HCT116 (cell line): ENCODE measurements around the gene CFAP46. TPM values are rescaled to one million over a fixed set of nuclear protein-coding genes. Genes with fewer than 3 reads are reported as not detected.

Source experiments
- ATAC-seq: fragments of 200-7000 bp; cut with Tn5 transposase; 2 replicates; pipeline ENCODE4 v1.9.1; 2020; ENCODE audit warnings: mild to moderate bottlenecking, moderate library complexity
- BruUV-seq: library from RNA; stranded (reverse); fragments of 400-500 nt; replicated peaks from 2 replicates; lab custom pipeline; 2021; lab: Mats Ljungman, UMichigan
- CTCF ChIA-PET: fragments of 300-600 bp; sonication (Branson Sonifier 250); formaldehyde crosslinking; loops from one replicate; lab custom pipeline; 2021; ENCODE audit warnings: antibody characterized with exemption; lab: Charles Lee
- POLR2A ChIA-PET: fragments of 300-600, 350-600 bp; sonication (Branson Sonifier 250); formaldehyde crosslinking; loops from one replicate; lab custom pipeline; 2021; ENCODE audit warnings: antibody characterized with exemption; lab: Charles Lee
- RAD21 ChIA-PET, 2 experiments: fragments of 300-600 bp; sonication (Branson Sonifier 250); formaldehyde crosslinking; loops; one replicate each; lab custom pipeline; 2023; ENCODE audit warnings: low total read pairs in 2 of 2; ENCODE audit not compliant: uncharacterized antibody in 2 of 2, unreplicated experiment in 2 of 2, low non-redundant PET in 1 of 2; lab: Charles Lee
- DNase-seq: peaks from one replicate; pipeline ENCODE4 v3.0.0-alpha.2; 2010; ENCODE audit warnings: low read depth, low spot score
- H2AFZ ChIP-seq: fragments of 200-600 bp; shearing (Covaris generic), sonication (generic); 2 replicates; pipeline ENCODE4 v1.6.1; 2017; ENCODE audit warnings: low read depth, mixed run types, mixed read lengths, antibody characterized with exemption, low read length; ENCODE audit not compliant: poor library complexity, severe bottlenecking
- H3K27ac ChIP-seq: 2 replicates; pipeline ENCODE4 v1.5.1; 2012; ENCODE audit warnings: low read depth, low read length
- H3K27me3 ChIP-seq: fragments of 200-600 bp; sonication (generic); 2 replicates; pipeline ENCODE4 v1.6.1; 2016; ENCODE audit warnings: mixed run types, low read length, mixed read lengths; ENCODE audit not compliant: insufficient read depth
- H3K36me3 ChIP-seq, 2 experiments: fragments of 200-500 bp in 1 of 2; fragments of 200-600 bp in 1 of 2; sonication (Bioruptor generic) in 1 of 2; sonication (generic) in 1 of 2; 2 replicates each; pipeline versions ENCODE4 v1.5.1 to v1.6.1; 2014 to 2016; ENCODE audit warnings: low read length in 2 of 2, inconsistent platforms in 1 of 2, mixed read lengths in 1 of 2, mixed run types in 1 of 2; ENCODE audit not compliant: insufficient read depth in 2 of 2, control insufficient read depth in 1 of 2
- H3K4me1 ChIP-seq, 2 experiments: fragments of 200-600 bp in 1 of 2; sonication (generic) in 1 of 2; 2 replicates each; pipeline versions ENCODE4 v1.5.1 to v1.6.1; 2012 to 2017; ENCODE audit warnings: low read length in 2 of 2, inconsistent platforms in 1 of 2, mild to moderate bottlenecking in 1 of 2, mixed read lengths in 1 of 2, mixed run types in 1 of 2, moderate library complexity in 1 of 2; ENCODE audit not compliant: insufficient read depth in 2 of 2, control insufficient read depth in 1 of 2
- H3K4me2 ChIP-seq: fragments of 200-600 bp; sonication (generic); 2 replicates; pipeline ENCODE4 v1.6.1; 2017; ENCODE audit warnings: mixed run types, low read length, mixed read lengths
- H3K4me3 ChIP-seq, 2 experiments: fragments of 200-600 bp in 1 of 2; sonication (generic) in 1 of 2; replicated peaks in 1 of 2; 2 replicates each; pipeline ENCODE4 v1.5.1; 2011 to 2016; ENCODE audit warnings: low read length in 2 of 2, control low read depth in 1 of 2, low read depth in 1 of 2, mild to moderate bottlenecking in 1 of 2, mixed read lengths in 1 of 2, mixed run types in 1 of 2
- H3K79me2 ChIP-seq: fragments of 200-600 bp; sonication (generic); 2 replicates; pipeline ENCODE4 v1.6.1; 2017; ENCODE audit warnings: mild to moderate bottlenecking, mixed run types, low read length, moderate library complexity, mixed read lengths; ENCODE audit not compliant: insufficient read depth
- H3K9ac ChIP-seq: fragments of 200-600 bp; sonication (generic); 2 replicates; pipeline ENCODE4 v1.6.1; 2016; ENCODE audit warnings: low read length, mixed read lengths
- H3K9me2 ChIP-seq: fragments of 200-600 bp; sonication (generic), shearing (Covaris generic); 2 replicates; pipeline ENCODE4 v1.6.1; 2017; ENCODE audit warnings: mixed run types, mild to moderate bottlenecking, moderate library complexity; ENCODE audit not compliant: insufficient read depth
- H3K9me3 ChIP-seq, 2 experiments: fragments of 200-500 bp in 1 of 2; fragments of 200-600 bp in 1 of 2; sonication (Bioruptor generic) in 1 of 2; sonication (generic) in 1 of 2; 2 replicates each; pipeline ENCODE4 v1.6.1; 2014 to 2017; ENCODE audit warnings: low read length in 2 of 2, mixed read lengths in 2 of 2, inconsistent platforms in 1 of 2, low read depth in 1 of 2, mild to moderate bottlenecking in 1 of 2, mixed run types in 1 of 2, moderate library complexity in 1 of 2; ENCODE audit not compliant: control insufficient read depth in 1 of 2, insufficient read depth in 1 of 2
- H4K20me1 ChIP-seq: fragments of 200-600 bp; sonication (generic), shearing (Covaris generic); 2 replicates; pipeline ENCODE4 v1.6.1; 2017; ENCODE audit warnings: mixed run types, mild to moderate bottlenecking, moderate library complexity; ENCODE audit not compliant: insufficient read depth
- EZH2 ChIP-seq: fragments of 200-600 bp; sonication (generic); IDR thresholded peaks from 2 replicates; pipeline ENCODE4 v1.6.1; 2017; ENCODE audit warnings: antibody characterized with exemption, mixed run types
- EZH2phosphoT487 ChIP-seq: fragments of 200-600 bp; IDR thresholded peaks from 2 replicates; pipeline ENCODE4 v1.6.1; 2018; ENCODE audit warnings: antibody characterized with exemption, borderline replicate concordance
- SIN3A ChIP-seq: IDR thresholded peaks from 2 replicates; pipeline ENCODE4 v1.6.1; 2012; ENCODE audit warnings: low read depth
- intact Hi-C: fragments of 100-400 bp; cut with micrococcal nuclease; formaldehyde crosslinking; loops from 2 replicates; pipeline ENCODE4 v1.10.0; 2022
- total RNA-seq: library from RNA; stranded (reverse); gene quantifications from one replicate; pipeline ENCODE4 v1.2.1, GENCODE V29; 2021; ENCODE audit not compliant: unreplicated experiment
- TF ChIP-seq, protein P1 (sequence below): IDR thresholded peaks from 2 replicates; pipeline ENCODE4 v1.6.1; 2012; ENCODE audit warnings: low read depth
- TF ChIP-seq, protein P2 (sequence below): IDR thresholded peaks from 2 replicates; pipeline ENCODE4 v1.6.1; 2012
- TF ChIP-seq, protein P3 (sequence below), 3 experiments: fragments of 200-600 bp in 1 of 3; sonication (generic) in 1 of 3; IDR thresholded peaks in 2 of 3; conservative IDR thresholded peaks in 1 of 3; 2 replicates each; pipeline ENCODE4 v1.5.1; 2012 to 2017; ENCODE audit warnings: low read depth in 2 of 3, low read length in 2 of 3, antibody characterized with exemption in 1 of 3, borderline replicate concordance in 1 of 3, control low read depth in 1 of 3, mild to moderate bottlenecking in 1 of 3, mixed read lengths in 1 of 3, mixed run types in 1 of 3, moderate library complexity in 1 of 3; ENCODE audit not compliant: insufficient read depth in 1 of 3

Gene CFAP46
- total RNA-seq, 1 experiment from 2014 or later = 1.4 TPM

DNA sequence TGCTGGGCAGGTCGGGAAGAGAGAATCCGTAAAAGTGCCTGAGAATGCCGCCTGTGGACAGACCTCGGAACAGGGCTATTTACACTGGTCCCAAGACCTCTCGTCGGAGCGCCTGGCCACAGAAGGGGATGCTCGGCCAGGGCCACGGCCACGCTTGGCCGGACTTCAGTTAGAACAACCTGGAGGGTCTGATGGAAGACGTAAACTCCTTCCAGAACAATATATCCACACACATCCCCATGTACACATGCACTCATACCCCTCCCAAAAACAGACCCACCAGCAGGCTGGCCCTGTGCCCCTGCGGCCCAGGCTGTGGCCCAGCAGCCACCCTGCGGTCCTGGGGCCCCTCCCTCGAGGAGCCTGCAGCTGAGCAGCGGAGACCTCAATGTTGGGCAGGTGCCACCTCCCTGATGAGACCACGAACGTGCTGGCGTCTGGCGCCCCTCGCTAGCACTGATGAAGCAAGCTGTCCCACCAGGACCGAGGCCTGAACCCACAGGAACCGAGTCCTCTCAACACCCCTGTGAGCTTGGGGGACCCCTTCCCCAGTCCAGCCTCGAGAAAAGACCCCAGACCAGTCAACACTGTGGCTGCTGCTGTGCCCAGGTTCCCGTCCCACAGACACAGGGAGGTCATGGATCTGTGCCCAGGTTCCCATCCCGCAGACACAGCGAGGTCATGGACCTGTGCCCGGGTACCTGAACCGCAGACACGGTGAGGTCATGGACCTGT is 8.9 kb downstream of the CFAP46 start:
- BruUV-seq = no TSS peak
- Histone ChIP-seq H3K27me3 (no peaks in the 10 kb centered on the region), H3K79me2 (no peaks in the 10 kb centered on the region), H4K20me1 (no peaks in the 10 kb centered on the region), H3K4me1 (no peaks in the 10 kb centered on the region), H3K27ac (no peak overlapping the region), H3K9me3 (no peaks in the 10 kb centered on the region), H3K9me2 (no peaks in the 10 kb centered on the region), H2AFZ (no peak overlapping the region), H3K9ac (no peak overlapping the region), H3K36me3 (no peaks in the 10 kb centered on the region), H3K4me2 (no peak overlapping the region), H3K4me3 (no peak overlapping the region)
- POLR2A ChIA-PET = no interaction called here
- ATAC-seq (no peak), DNase-seq (no peak)
- CTCF ChIA-PET = no interaction called here
- TF ChIP-seq, protein P1, sequence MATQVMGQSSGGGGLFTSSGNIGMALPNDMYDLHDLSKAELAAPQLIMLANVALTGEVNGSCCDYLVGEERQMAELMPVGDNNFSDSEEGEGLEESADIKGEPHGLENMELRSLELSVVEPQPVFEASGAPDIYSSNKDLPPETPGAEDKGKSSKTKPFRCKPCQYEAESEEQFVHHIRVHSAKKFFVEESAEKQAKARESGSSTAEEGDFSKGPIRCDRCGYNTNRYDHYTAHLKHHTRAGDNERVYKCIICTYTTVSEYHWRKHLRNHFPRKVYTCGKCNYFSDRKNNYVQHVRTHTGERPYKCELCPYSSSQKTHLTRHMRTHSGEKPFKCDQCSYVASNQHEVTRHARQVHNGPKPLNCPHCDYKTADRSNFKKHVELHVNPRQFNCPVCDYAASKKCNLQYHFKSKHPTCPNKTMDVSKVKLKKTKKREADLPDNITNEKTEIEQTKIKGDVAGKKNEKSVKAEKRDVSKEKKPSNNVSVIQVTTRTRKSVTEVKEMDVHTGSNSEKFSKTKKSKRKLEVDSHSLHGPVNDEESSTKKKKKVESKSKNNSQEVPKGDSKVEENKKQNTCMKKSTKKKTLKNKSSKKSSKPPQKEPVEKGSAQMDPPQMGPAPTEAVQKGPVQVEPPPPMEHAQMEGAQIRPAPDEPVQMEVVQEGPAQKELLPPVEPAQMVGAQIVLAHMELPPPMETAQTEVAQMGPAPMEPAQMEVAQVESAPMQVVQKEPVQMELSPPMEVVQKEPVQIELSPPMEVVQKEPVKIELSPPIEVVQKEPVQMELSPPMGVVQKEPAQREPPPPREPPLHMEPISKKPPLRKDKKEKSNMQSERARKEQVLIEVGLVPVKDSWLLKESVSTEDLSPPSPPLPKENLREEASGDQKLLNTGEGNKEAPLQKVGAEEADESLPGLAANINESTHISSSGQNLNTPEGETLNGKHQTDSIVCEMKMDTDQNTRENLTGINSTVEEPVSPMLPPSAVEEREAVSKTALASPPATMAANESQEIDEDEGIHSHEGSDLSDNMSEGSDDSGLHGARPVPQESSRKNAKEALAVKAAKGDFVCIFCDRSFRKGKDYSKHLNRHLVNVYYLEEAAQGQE = no peak
- RAD21 ChIA-PET = no interaction called here
- intact Hi-C loops = no loop called here

DNA sequence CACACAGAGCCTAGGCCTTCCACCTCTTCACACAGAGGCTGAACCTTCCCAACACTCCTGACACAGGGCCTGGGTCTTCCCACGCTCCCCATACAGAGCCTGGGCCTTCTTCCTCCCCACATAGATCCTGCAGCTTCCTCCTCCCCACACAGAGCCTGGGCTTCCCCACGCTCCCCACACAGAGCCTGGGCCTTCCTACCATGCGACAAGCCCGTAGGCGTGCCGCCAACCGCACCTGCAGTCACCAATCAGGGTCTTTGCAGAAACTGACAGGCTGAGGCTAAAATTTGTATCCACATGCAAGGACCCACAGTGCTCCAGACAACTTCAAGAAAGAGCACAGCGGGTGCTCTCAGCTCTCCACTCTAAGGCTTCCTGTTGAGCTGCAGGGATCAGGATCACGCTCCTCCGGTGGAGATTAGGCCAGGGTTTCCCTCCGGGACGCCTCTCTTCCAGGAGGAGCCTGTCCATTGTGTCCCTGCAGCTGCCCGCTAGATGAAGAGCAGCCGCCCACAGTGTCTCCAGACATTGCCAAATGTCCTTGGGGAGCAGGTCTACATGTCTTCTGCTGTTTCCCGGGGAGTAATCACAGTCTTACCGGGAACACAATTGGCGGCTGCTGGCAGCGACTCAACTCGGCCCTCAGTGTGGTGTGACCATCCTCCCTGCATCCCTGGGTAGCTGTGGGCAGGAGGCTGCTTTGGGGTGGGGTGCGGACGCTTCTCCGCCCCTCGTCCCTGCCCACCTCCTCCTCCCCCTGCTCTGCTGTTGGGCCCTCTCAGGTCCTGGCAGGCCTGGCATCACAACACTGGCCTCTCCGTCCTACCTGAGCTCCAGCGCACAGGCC is 9.7 kb downstream of the CFAP46 start:
- Histone ChIP-seq H3K4me2 (no peak overlapping the region), H3K4me3 (no peak overlapping the region), H3K9me2 (no peaks in the 10 kb centered on the region), H3K4me1 (no peaks in the 10 kb centered on the region), H3K9ac (no peak overlapping the region), H2AFZ (no peak overlapping the region), H4K20me1 (no peaks in the 10 kb centered on the region), H3K9me3 (no peaks in the 10 kb centered on the region), H3K36me3 (no peaks in the 10 kb centered on the region), H3K27me3 (no peaks in the 10 kb centered on the region), H3K79me2 (no peaks in the 10 kb centered on the region), H3K27ac (no peak overlapping the region)
- no peak for TF ChIP-seq EZH2phosphoT487
- TF ChIP-seq SIN3A = no peak
- TF ChIP-seq, protein P2, sequence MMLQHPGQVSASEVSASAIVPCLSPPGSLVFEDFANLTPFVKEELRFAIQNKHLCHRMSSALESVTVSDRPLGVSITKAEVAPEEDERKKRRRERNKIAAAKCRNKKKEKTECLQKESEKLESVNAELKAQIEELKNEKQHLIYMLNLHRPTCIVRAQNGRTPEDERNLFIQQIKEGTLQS = no peak
- TF ChIP-seq, protein P3, sequence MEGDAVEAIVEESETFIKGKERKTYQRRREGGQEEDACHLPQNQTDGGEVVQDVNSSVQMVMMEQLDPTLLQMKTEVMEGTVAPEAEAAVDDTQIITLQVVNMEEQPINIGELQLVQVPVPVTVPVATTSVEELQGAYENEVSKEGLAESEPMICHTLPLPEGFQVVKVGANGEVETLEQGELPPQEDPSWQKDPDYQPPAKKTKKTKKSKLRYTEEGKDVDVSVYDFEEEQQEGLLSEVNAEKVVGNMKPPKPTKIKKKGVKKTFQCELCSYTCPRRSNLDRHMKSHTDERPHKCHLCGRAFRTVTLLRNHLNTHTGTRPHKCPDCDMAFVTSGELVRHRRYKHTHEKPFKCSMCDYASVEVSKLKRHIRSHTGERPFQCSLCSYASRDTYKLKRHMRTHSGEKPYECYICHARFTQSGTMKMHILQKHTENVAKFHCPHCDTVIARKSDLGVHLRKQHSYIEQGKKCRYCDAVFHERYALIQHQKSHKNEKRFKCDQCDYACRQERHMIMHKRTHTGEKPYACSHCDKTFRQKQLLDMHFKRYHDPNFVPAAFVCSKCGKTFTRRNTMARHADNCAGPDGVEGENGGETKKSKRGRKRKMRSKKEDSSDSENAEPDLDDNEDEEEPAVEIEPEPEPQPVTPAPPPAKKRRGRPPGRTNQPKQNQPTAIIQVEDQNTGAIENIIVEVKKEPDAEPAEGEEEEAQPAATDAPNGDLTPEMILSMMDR (IDR thresholded peaks at IDR 0.05 in 2 of 3, conservative IDR thresholded peaks at IDR 0.05 in 1 of 3; ENCODE audit: borderline replicate concordance in 1 of 3, insufficient read depth in 1 of 3, low read depth in 2 of 3, low read length in 2 of 3) = no peak
- no peak for TF ChIP-seq EZH2
- ChIA-PET POLR2A (no interaction called here), CTCF (no interaction called here), RAD21 (no interaction called here)
- intact Hi-C loops = no loop called here
- no TSS peak for BruUV-seq
- ATAC-seq = no peak
- no peak for DNase-seq
